Endothelial cell of umbilical vein (primary cell): ENCODE measurements around the gene MDM1. TPM values are rescaled to one million over a fixed set of nuclear protein-coding genes. Genes with fewer than 3 reads are reported as not detected.

ENCODE experiments used
- BruUV-seq: library from RNA; stranded (reverse); fragments of 400-500 nt; replicated peaks from 2 replicates; lab custom pipeline; 2021; lab: Mats Ljungman, UMichigan
- CTCF ChIA-PET: fragments of 300-600, 350-600 bp; sonication (Branson Sonifier 250); formaldehyde crosslinking; loops from one replicate; lab custom pipeline; 2021; ENCODE audit warnings: antibody characterized with exemption, inconsistent platforms; lab: Charles Lee
- POLR2A ChIA-PET: fragments of 300-600, 350-600 bp; sonication (Branson Sonifier 250); formaldehyde crosslinking; loops from one replicate; lab custom pipeline; 2021; ENCODE audit warnings: antibody characterized with exemption, inconsistent platforms; lab: Charles Lee
- DNase-seq: peaks from one replicate; pipeline ENCODE4 v3.0.0-alpha.2; 2011; ENCODE audit warnings: low read depth, low spot score
- FAIRE-seq: peaks from 2 replicates; lab custom pipeline; 2011; peaks lifted over from hg19 to GRCh38; lab: Jason Lieb, UNC
- H2AFZ ChIP-seq: 2 replicates; pipeline ENCODE4 v1.6.0; 2012; ENCODE audit warnings: low read depth, low read length, control low read depth, inconsistent platforms
- H3K27ac ChIP-seq: 2 replicates; pipeline ENCODE4 v1.5.1; 2011; ENCODE audit warnings: low read depth, mild to moderate bottlenecking, control low read depth, low read length, moderate library complexity; ENCODE audit not compliant: insufficient read depth
- H3K27me3 ChIP-seq, 2 experiments: 2 replicates each; pipeline versions ENCODE4 v1.6.0 to v1.6.1; 2011; ENCODE audit warnings: low read length in 2 of 2, mixed read lengths in 1 of 2; ENCODE audit not compliant: control insufficient read depth in 2 of 2, insufficient read depth in 2 of 2
- H3K36me3 ChIP-seq, 2 experiments: 2 replicates in 1 of 2; 3 replicates in 1 of 2; pipeline ENCODE4 v1.5.1; 2011; ENCODE audit warnings: low read length in 2 of 2, mild to moderate bottlenecking in 1 of 2, moderate library complexity in 1 of 2; ENCODE audit not compliant: control insufficient read depth in 2 of 2, insufficient read depth in 2 of 2; ENCODE audit errors: extremely low read depth in 1 of 2
- H3K4me1 ChIP-seq: 3 replicates; pipeline ENCODE4 v1.5.1; 2011; ENCODE audit warnings: mild to moderate bottlenecking, low read length; ENCODE audit not compliant: control insufficient read depth, insufficient read depth; ENCODE audit errors: extremely low read depth
- H3K4me2 ChIP-seq: 2 replicates; pipeline ENCODE4 v1.6.1; 2011; ENCODE audit warnings: low read length, control low read depth, mixed read lengths; ENCODE audit not compliant: insufficient read depth
- H3K4me3 ChIP-seq, 3 experiments: fragments of 200-600 bp in 1 of 3; sonication (generic), shearing (Covaris generic) in 1 of 3; replicated peaks in 1 of 3; 2 replicates each; pipeline ENCODE4 v1.5.1; 2011 to 2016; ENCODE audit warnings: control low read depth in 3 of 3, low read length in 3 of 3, mild to moderate bottlenecking in 2 of 3, inconsistent platforms in 1 of 3, low read depth in 1 of 3, moderate library complexity in 1 of 3; ENCODE audit not compliant: insufficient read depth in 1 of 3
- H3K79me2 ChIP-seq: 2 replicates; pipeline ENCODE4 v1.6.0; 2012; ENCODE audit warnings: low read length, inconsistent platforms; ENCODE audit not compliant: control insufficient read depth, insufficient read depth
- H3K9ac ChIP-seq: replicated peaks from 2 replicates; pipeline ENCODE3; 2011; ENCODE audit warnings: low read length, control low read depth; ENCODE audit not compliant: insufficient read depth; ENCODE audit errors: extremely low read depth
- H3K9me1 ChIP-seq: replicated peaks from 3 replicates; pipeline ENCODE4 v1.6.0; 2011; ENCODE audit warnings: mild to moderate bottlenecking, low read length; ENCODE audit not compliant: control insufficient read depth, insufficient read depth; ENCODE audit errors: extremely low read depth
- H3K9me3 ChIP-seq: replicated peaks from 2 replicates; pipeline ENCODE4 v1.5.1; 2012; ENCODE audit warnings: low read length, inconsistent platforms; ENCODE audit not compliant: control insufficient read depth, insufficient read depth
- H4K20me1 ChIP-seq: replicated peaks from 2 replicates; pipeline ENCODE3; 2011; ENCODE audit warnings: mild to moderate bottlenecking, low read length; ENCODE audit not compliant: control insufficient read depth, insufficient read depth; ENCODE audit errors: extremely low read depth
- CTCF ChIP-seq, 2 donors: IDR thresholded peaks; 1 replicate in 1 of 2; 2 replicates in 1 of 2; pipeline ENCODE4 v1.5.1; 2011; ENCODE audit warnings: low read length in 2 of 2, mild to moderate bottlenecking in 2 of 2, moderate library complexity in 2 of 2, control low read depth in 1 of 2, inconsistent platforms in 1 of 2, low read depth in 1 of 2; ENCODE audit not compliant: insufficient read depth in 1 of 2; ENCODE audit errors: extremely low read depth in 1 of 2
- EZH2 ChIP-seq: IDR thresholded peaks from 2 replicates; pipeline ENCODE4 v1.6.1; 2012; ENCODE audit warnings: borderline replicate concordance, low read depth, mild to moderate bottlenecking, moderate library complexity, low read length, inconsistent platforms; ENCODE audit not compliant: severe bottlenecking
- FOS ChIP-seq: IDR thresholded peaks from 2 replicates; pipeline ENCODE4 v1.6.1; 2011; ENCODE audit warnings: mild to moderate bottlenecking, low read length, moderate library complexity, borderline replicate concordance; ENCODE audit not compliant: insufficient read depth
- GATA2 ChIP-seq: IDR thresholded peaks from 2 replicates; pipeline ENCODE4 v1.7.0; 2011; ENCODE audit warnings: low read depth, mild to moderate bottlenecking, moderate library complexity, mixed read lengths, low read length; ENCODE audit not compliant: insufficient read length, insufficient read depth
- JUN ChIP-seq: IDR thresholded peaks from 2 replicates; pipeline ENCODE4 v1.6.1; 2011; ENCODE audit warnings: borderline replicate concordance, low read depth; ENCODE audit not compliant: insufficient read length, insufficient read depth
- MAX ChIP-seq: IDR thresholded peaks from 2 replicates; pipeline ENCODE4 v1.6.1; 2011; ENCODE audit not compliant: insufficient read depth, insufficient read length
- MYC ChIP-seq: IDR thresholded peaks from one replicate; pipeline ENCODE4 v1.6.1; 2011; ENCODE audit warnings: mild to moderate bottlenecking, low read depth, low read length
- POLR2A ChIP-seq: IDR thresholded peaks from 2 replicates; pipeline ENCODE4 v1.6.1; 2012; ENCODE audit warnings: low read depth, mild to moderate bottlenecking, control low read depth, low read length
- POLR2AphosphoS5 ChIP-seq: IDR thresholded peaks from 2 replicates; pipeline ENCODE4 v1.6.1; 2012; ENCODE audit warnings: low read depth, mild to moderate bottlenecking, control low read depth, low read length, moderate library complexity; ENCODE audit not compliant: insufficient read depth
- dilution Hi-C: fragments of 300-500 bp; cut with MboI; formaldehyde crosslinking; loops from one replicate; pipeline ENCODE4 v1.15.0; 2019; ENCODE audit warnings: low sequenced_read_pairs; ENCODE audit not compliant: extremely low pct_ligation_motif_present
- intact Hi-C: fragments of 100-400 bp; cut with micrococcal nuclease; formaldehyde crosslinking; loops from one replicate; pipeline ENCODE4 v1.10.0; 2022
- polyA plus RNA-seq, 4 experiments: library from polyadenylated mRNA; depleted of rRNA in 3 of 4; stranded (reverse) in 3 of 4; unstranded in 1 of 4; fragments of >200 nt; gene quantifications; 2 replicates each; pipeline versions ENCODE4 v1.2.1 to v1.2.3, GENCODE V29; 2011 to 2012; ENCODE audit warnings: missing spikeins in 1 of 4
- total RNA-seq: library from RNA; stranded (reverse); gene quantifications from 2 replicates; pipeline ENCODE4 v1.2.3, GENCODE V29; 2021

MDM1 gene
- total and polyA plus RNA-seq, 2 donors (not counting 3 experiments of a cell fraction or from before 2014, with no cell fraction given): 4.3 to 12.5 TPM

GRCh38 chr12:68356986-68357385, 24.8 kb upstream of the MDM1 start:
- intact Hi-C loops: loop anchor here (5.0 kb wide), 2 partner anchors 300 to 450 kb away; partner anchors contain the start of gene MDM2
- dilution Hi-C loops: no loop called here

More at GRCh38 chr12:68356986-68357385, 24.8 kb upstream of the MDM1 start:
- H3K27ac ChIP-seq: no peak overlapping the region
- no peak overlapping the region for H3K4me2 ChIP-seq
- H3K27me3 ChIP-seq: no peaks in the 10 kb centered on the region
- H3K9ac ChIP-seq: no peak overlapping the region
- H3K36me3 ChIP-seq: no peaks in the 10 kb centered on the region
- H3K9me1 ChIP-seq: no peaks in the 10 kb centered on the region
- CTCF ChIA-PET: interaction anchor here (0.9 to 1.6 kb wide), 2 partner anchors 9 kb away, joined by 3 to 4 read pairs; no protein-coding TSS in a partner anchor
- no peaks in the 10 kb centered on the region for H3K79me2 ChIP-seq
- POLR2A ChIA-PET: no interaction called here
- H4K20me1 ChIP-seq: no peaks in the 10 kb centered on the region
- BruUV-seq: no TSS peak
- no peak for TF ChIP-seq POLR2A
- no peak for TF ChIP-seq MYC
- TF ChIP-seq CTCF (IDR thresholded peaks at IDR 0.05; ENCODE audit: extremely low read depth in 1 of 2, insufficient read depth in 1 of 2, low read depth in 1 of 2, low read length in 2 of 2): no peak
- no peak for TF ChIP-seq JUN
- TF ChIP-seq MAX: no peak
- TF ChIP-seq GATA2: no peak
- no peak for TF ChIP-seq EZH2
- TF ChIP-seq POLR2AphosphoS5: no peak
- TF ChIP-seq FOS: no peak
- H3K4me3 ChIP-seq: no peak overlapping the region
- peaks cover 12% of the 10 kb centered on the region for H3K4me1 ChIP-seq
- FAIRE-seq: no peak
- no peak overlapping the region for H2AFZ ChIP-seq
- no peak for DNase-seq
- no peaks in the 10 kb centered on the region for H3K9me3 ChIP-seq
